HG03103 (cell line): ENCODE results near the gene DACH1.
"Not testable (repeated sequence)": the region's sequence is repeated elsewhere in the genome, so short reads cannot be mapped to it uniquely, and the experiment has no call there.

ENCODE experiments used
- ATAC-seq: cut with Tn5 transposase; IDR thresholded peaks from one replicate; pipeline ENCODE4 v1.9.1; 2021; ENCODE audit warnings: low read depth; ENCODE audit not compliant: unreplicated experiment

The DACH1 gene

DNA sequence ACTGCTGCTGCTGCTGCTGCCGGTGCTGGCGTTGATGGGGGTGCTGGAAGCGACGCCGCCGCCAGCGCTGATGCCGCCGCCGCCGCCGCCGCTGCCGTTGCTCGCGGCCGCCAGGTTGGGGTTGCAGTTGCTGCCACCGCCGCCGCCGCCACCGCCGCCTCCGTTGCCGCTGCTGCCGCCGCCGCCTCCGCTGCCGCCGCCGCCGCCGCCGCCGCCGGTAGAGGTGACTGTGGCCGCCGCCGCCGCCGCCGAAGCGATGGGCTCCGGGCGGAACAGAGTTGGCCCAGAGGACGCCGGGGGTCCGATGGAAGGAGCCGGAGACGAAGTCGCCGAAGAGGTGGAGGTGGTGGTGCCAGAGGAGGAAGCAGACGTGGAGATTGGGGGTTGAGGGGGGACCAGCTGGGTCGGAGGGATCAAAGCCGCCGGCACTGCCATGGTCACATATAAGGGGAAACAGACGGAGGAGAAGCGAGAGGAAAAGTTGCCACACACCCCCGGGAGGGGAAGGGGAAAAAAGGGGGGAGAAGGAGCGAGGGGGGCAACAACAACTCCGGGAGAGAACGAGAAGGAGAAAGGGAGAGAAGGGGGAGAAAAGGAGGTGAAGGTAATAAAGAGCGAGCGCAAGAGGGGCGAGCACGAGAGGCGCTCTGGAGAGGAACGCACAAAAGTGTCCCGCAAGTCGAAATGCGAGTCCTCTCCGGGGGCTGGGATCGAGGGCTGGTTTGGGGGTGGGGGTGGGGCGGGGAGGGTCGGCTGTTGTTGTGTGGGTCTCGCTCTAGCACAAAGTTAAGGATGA lies 471 bp downstream of the DACH1 start:
- no peak for ATAC-seq

DNA sequence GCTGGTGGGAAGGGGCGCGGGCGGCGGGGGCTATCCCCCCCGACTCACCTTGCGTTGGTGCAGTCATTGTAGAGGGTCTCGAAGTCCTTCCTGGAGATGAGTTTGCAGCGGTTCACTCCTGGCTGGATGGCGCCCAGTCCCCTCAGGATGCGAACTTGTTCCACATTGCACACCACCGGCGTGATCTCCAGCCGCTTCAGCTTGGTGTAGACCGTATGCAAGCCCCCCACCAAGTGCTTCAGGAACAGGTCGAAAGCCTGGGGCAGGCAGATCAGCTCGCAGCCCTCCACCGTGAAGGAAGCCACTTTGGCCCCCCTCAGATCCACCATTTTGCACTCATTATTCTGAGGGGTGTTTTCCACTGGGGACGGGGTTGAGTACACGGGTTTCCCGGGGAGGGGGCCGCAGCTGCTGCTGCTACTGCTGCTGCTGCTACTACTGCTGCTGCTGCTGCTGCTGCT lies 1.1 kb downstream of the DACH1 start:
- no peak for ATAC-seq

DNA sequence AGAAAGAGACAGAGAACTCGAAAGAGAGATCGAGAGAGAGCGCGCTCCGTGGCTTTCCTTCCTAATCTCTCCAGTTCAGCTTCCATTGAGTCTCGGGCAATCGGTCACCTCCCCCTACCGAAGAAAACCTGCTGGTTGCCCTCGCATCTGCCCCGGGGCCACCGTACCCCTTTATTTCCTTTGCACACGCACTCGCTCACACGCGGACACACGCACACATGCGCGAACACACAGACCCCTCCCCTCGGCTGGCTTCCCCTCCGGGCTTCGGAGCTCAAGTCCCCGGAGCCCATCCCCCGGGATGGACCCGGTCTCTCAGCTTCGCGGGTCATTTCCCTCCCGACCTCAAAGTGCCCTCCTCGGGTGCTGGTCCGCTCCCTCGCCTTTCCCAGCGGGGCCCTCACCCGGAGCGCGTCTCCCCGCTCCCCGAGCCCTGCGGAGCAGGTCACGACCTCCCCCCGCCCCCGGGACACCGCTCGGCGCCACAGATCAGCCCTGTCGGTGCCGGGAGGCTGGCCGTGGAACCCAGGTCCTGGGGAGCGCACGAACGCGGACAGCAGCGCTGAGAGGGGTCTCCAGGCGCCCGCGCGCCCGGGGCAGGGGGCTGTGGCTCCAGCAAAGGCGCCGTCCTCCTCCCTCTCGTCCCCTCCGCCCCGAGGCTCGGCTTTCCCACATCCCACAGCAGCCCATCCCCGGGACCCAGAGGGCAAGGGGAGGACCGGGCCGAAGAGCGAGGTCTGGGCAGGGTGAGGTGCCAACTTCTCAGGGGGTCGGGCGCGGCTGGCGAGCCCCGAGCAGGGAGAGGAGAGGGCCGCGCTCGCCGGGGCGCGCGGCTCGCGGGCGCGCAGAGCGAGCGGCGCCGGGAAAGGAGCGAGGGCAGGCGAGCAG lies 1.8 kb downstream of the DACH1 start:
- ATAC-seq = no peak

DNA sequence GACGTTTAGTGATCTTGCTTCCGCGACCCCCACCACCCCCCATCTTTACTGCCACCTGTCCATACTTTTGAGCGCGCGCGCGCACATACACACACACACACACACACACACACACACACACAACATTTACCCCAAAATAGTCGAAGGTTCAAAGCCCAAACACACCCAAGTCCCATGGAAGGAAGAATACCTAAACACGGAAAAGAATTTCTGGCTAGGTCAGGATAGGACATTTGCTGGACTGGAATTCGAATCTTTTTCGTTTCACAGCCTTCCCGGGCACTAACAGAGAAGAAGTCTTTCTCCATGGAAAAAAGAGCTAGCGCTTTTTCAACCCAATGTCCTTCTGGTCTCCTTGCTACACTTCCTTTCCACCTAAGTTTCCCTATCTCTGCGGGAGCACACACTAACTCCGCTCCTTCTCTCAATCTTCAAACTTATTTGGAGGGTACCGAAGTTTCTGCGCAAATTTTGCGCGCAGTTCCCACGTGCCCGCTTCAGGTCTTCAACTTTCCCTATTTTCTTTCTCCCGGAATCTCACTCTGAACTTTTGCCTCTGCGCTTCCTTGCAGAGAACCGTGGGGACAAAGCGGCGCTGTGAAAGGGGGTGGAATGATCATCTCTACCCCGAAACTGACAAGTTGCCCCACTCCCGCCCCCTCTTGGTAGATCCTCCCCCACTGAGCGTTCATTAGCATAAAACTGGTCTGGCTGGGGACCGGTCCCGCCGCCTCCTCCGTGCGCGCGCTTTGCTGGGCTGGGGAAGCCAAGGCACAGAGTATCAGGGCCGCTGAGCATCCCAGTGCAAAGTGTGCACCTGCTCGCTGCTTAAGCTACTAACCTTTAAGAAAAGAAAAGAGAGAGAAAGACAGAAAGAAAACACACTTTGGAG lies 2.7 kb downstream of the DACH1 start:
- no peak for ATAC-seq

DNA sequence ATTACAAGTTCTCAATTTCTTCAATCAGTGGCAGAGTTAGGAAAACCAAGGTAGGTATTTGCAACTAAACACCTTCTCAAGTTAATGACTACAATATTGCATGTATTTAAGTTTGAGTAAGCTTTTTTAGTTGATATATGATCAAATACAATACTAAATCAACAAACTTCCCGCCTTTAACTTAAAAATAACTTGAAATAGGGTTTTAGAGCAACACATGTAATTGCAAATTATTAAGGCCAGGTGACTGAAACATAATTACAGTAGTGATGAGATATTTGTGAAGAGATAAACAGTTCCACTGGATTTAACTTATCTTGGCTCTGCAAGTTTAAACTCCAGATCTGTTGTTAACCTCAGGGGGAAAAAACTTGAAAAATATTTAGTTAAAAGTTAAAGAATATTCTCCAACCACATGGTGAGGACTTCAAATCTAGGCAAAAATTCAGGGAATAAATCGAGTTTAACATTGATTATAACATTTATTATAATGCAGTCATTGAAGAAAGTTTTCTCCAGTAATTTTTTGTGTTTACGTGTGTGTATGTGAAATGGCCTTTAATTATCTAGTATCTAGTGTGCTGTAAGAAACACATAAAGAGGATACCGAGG lies 3.6 kb downstream of the DACH1 start:
- no peak for ATAC-seq

DNA sequence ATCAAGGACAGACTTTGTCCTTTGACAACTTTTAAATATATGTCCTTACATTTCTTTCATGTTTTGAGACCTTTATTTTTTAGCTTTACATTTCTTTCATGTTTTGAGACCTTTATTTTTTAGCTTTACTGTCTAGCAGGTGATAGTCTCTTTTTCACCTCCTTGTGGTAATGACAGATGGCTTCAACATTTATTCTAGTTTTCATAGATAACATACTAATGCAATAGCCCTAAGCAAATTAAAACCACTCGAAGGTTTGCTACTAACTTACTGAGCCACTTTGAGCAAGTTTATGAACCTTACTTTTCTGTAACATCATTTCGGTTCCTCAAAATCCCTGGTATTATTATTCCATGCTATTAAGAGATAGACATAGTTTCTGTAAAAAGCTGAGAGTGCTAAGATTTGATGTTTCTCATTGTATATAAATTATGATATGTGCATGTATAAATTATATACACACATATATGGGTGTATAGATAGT lies 4.5 kb downstream of the DACH1 start:
- ATAC-seq = no peak

DNA sequence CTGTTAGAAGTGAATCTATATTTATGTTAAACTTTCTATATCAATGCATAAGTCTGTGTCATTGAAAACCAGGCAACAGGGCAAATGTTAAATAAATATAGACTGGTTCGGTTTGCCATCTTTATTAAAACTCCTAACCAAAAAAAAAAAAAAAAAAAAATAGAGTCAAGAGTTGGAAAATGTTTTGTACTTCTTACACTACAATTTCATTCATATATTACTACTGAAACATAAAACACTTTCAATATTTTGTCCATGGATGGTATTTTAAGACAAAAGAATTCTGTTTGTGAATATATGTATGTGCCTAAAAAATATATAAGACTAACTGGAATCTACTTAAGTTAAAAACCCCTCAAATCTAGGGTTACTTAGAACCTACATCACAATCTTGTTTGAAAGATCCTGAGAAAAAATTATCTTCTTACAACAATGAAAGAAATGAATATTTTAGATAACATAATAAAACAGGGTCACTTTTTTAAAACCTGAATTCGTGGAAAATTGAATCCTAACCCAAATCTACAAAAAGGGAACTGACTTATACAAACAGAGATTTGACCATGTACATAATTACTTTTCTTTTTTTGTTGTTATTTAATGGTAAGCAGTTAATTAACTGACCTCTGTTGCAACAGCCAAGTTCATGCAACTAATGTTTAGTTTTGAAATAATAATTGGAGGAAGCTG lies 5.1 kb downstream of the DACH1 start:
- ATAC-seq = no peak

DNA sequence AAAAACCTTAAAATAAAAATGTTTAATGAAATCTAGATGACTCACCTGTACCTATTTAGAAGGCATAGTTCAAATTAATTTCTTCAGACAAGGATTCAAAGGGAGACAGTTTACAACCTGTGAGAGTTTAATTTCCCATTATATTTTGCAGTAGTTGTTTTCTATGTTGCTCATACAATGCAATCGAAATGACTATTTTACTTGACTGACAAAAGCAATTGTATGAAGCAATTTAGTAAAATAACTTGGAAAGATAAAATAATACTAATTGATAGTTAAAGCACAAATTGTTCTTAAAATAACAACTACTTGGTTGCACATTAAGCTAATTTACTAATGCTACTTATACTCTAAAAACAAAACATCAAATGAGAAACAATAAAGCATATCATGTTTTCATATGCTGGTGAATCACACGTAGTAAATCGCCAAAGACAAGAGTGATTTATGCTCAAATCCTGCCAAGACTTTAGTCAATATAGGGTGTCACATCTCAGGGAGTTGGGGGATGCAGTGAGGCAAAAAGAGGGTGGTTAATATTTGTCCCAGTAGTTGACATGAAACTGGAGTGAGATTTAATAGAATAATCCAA lies 6.4 kb downstream of the DACH1 start:
- ATAC-seq = no peak

DNA sequence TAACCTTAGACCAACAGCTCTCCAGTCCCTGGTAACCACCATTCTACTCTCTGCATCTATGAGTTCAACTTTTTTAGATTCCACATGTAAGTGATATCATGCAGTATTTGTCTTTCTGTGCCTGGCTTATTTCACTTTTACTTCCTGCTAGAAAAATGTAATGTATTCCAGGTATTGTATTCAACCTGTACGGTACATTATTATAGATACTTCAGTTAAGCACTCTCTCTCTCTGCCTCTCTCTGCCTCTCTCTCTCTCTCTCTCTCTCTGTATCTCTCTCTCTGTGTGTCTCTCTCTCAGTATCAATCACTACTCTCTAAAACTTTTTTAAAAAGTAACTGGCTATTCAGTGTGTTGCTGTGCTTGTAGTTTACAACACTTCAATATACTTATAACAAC lies 8.4 kb downstream of the DACH1 start:
- no peak for ATAC-seq

DNA sequence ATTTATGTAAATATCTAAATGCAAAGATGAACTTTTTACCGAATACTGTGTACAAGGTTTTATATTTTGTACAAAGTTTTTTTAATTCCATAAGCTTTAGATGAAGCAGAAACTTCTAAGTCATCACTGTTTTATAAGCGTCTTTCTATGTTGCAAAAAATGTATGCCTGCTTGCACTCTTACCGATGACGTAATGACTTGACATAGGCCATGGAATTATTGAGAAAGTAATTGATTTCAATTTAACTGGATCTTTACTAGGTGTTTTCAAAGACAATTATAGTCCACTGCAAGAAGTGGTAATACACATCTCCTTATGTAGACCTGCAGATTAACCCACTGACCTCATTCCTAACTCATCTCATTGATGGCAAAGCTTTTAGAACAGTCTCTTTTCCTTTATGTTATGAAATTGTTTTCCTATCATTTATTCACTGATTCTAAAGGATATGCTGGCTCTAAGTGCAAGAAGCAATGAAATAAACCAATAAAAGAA lies 10.4 kb downstream of the DACH1 start:
- no peak for ATAC-seq

DNA sequence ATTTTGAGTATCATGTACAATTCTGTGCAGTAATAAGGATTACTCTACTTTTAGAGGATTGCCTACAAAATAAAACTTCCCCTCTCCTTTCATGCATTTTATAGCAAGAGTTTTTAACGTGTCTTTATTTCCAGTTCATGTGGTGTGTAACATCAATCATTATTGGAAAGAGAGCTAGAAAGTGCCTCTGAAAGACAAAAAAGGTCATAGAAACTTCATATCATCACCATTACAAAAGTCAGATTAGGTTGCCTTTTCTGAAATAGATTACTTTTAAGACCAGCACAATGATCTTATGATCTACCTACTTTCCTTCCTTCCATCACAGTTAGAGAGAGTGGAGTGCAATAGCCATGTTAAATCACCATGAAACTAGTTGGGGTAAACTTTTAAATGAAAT lies 12.6 kb downstream of the DACH1 start:
- no peak for ATAC-seq

DNA sequence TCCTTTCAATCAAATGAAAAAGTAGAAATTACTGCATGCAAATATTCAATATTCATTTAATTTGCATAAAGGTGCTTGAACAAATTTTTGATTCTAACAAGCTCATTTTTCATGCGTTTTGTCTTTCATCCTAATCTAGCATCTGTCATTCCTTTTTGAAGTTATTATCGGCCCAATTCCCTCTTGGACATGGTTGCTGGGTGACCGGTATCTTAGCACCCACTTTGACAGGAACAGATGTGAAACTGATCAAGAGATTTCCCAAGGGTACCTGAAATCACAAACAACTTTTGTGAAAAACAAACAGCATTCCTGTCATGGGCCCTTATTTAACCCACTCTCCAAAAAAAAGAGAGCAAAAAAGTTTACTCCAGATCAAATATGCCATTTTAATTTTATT lies 13.3 kb downstream of the DACH1 start:
- ATAC-seq = no peak

DNA sequence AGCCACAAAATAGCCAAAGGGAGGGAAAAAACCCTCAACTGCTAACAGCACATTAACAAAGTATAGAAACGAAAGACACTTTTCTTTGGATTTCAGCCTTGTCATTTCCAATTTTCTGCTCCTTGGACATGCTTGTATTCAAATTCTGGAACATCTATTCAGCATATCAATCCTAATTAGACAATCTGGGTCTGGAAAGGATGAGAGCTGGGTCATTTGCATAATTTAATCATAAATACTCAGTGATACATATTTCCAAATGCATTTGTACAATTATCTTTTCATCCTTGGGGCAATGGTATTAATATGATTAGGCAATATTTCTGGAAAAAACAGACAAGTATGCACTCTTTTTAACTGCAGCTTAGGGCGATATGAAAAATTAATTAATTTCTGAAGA lies 14.3 kb downstream of the DACH1 start:
- ATAC-seq = no peak

DNA sequence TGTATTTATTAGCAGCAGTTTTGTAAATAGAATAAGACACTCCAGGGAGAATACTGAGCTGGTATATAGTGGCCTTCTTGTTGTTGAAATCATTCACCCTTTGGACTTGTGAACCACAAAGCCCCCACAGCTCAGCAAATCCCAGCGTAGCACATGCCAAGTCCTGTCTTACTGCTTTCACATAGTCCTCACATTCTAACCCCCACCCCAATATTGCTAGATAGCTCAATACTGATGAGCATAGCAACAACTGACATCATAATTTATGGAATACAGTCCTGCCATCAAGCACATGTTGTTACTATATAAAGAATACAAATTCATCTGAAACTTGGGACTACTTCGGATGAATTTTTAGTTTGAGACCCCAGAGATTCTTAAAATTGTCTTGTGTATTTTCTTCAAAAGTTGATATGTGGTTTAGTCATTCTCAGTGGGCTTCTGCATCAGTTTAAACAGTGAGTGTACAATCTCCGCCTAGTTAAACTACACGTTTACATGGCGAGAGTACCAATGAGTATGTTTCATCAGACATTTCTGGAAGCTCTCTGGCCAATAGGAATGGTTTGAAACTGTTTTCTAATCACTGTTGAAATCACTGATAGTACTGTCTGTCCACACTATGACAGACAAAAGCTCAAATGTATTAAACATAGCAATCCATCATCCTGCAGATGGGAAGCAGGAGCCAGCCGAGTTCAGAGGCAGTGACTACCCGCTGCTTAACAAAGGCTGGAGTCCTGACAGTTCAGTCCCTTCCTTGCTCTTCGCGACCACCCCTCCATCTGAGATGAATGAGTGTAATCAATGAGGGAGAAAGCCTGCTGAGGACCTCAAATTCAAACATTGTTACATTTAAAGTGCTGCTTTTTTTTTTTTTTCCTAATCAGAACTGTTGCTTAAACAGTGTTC lies 15.2 kb downstream of the DACH1 start:
- ATAC-seq = no peak

DNA sequence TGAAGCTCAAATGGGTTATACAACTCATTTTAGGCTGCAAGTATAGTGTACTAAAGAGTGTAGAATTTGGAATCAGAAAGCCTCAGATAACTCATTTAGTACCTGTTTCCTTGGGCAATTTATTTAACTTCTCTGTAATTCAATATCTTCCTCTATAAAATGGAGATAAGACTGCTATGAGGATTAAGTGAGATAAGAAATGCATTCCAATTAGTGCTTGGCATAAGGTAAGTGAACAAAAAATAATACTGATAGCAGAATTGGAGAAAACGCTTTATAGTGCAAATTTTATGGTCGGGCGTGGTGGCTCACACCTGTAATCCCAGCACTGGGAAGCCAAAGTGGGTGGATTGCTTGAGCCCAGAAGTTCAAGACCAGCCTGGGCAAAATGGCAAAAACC lies 25.0 kb downstream of the DACH1 start:
- ATAC-seq = no peak

DNA sequence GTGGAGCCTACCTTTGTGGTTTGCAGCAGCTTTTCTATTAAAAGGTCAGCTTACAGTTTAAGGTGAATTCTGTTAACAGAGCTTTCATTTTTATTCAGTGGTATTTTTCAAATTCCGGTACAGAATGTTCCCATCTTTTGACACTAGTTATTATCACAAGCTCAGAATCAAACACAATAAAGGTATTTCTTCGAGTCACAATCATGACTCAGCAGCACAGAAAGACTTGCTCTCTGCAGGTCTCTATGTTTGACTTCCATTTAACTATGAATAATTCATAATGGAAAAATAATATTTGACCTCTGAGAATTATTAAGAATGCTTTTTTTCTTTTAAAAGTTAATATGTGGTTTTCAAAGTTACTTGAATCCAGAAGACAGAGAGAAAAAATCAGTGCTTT lies 28.2 kb downstream of the DACH1 start:
- no peak for ATAC-seq

DNA sequence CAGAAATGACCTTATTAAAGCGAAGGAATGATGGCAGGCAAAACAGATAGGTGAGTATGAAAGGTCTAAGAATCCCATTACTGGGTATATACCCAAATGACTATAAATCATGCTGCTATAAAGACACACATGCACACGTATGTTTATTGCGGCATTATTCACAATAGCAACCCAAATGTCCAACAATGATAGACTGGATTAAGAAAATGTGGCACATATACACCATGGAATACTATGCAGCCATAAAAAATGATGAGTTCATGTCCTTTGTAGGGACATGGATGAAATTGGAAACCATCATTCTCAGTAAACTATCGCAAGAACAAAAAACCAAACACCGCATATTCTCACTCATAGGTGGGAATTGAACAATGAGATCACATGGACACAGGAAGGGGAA lies 29.4 kb downstream of the DACH1 start:
- ATAC-seq = not testable (repeated sequence)

DNA sequence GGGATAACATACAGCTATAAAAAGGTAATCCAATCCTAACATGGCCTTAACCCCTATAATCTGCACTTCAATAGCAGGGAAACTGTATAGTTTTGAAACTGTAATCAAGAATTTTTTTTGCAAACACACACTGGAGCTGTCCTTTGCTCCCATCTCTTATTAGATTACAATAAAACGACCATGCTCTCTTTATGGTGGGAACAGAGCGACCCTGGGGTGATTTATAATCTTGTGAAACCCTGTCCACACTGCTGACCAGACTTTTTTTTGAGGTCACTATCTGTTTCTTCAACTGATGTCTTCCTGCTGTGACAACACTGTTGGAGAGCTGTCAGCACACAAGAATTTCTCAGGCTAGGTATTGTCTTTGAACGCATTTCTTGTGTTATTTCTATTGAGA lies 35.3 kb downstream of the DACH1 start:
- no peak for ATAC-seq
